MCF 10A (cell line): ENCODE results near the gene SCD5. TPM values are rescaled to one million over a fixed set of nuclear protein-coding genes. Genes with fewer than 3 reads are reported as not detected.

ENCODE experiments used
- BruUV-seq: library from RNA; stranded (reverse); fragments of 400-500 nt; replicated peaks from 2 replicates; lab custom pipeline; 2021; lab: Mats Ljungman, UMichigan
- CTCF ChIA-PET: fragments of 300-600 bp; sonication (Branson Sonifier 250); formaldehyde crosslinking; extraction: SDS; loops from one replicate; lab custom pipeline; 2021; ENCODE audit warnings: antibody characterized with exemption, inconsistent platforms; lab: Yijun Ruan, JAX
- POLR2A ChIA-PET: fragments of 300-600, 350-650 bp; sonication (Branson Sonifier 250); formaldehyde crosslinking; extraction: SDS; loops from one replicate; lab custom pipeline; 2020; ENCODE audit warnings: antibody characterized with exemption, inconsistent platforms; lab: Yijun Ruan, JAX
- DNase-seq: peaks from one replicate; pipeline ENCODE4 v3.0.0-alpha.2; 2018; ENCODE audit not compliant: unreplicated experiment
- H3K27ac Mint-ChIP-seq: one replicate; pipeline ENCODE4 v1.8.0; 2022; ENCODE audit warnings: mild to moderate bottlenecking, low read depth, mixed read lengths; ENCODE audit not compliant: unreplicated experiment
- H3K27me3 Mint-ChIP-seq: one replicate; pipeline ENCODE4 v1.8.0; 2022; ENCODE audit warnings: mixed read lengths; ENCODE audit not compliant: insufficient read depth, unreplicated experiment
- H3K36me3 Mint-ChIP-seq: one replicate; pipeline ENCODE4 v1.8.0; 2022; ENCODE audit warnings: mild to moderate bottlenecking, moderate library complexity, mixed read lengths; ENCODE audit not compliant: insufficient read depth, unreplicated experiment
- H3K4me1 Mint-ChIP-seq: one replicate; pipeline ENCODE4 v1.8.0; 2022; ENCODE audit warnings: mixed read lengths; ENCODE audit not compliant: insufficient read depth, unreplicated experiment
- H3K4me3 Mint-ChIP-seq: one replicate; pipeline ENCODE4 v1.8.0; 2022; ENCODE audit warnings: mild to moderate bottlenecking, moderate library complexity, mixed read lengths; ENCODE audit not compliant: unreplicated experiment
- H3K9me3 Mint-ChIP-seq: one replicate; pipeline ENCODE4 v1.8.0; 2022; ENCODE audit warnings: mixed read lengths; ENCODE audit not compliant: unreplicated experiment
- intact Hi-C: fragments of 100-400 bp; cut with micrococcal nuclease; formaldehyde crosslinking; loops from 2 replicates; pipeline ENCODE4 v1.14.1; 2022
- total RNA-seq: library from RNA; stranded (reverse); gene quantifications from 2 replicates; pipeline ENCODE4 v1.2.3, GENCODE V29; 2022
- TF ChIP-seq, protein P1 (sequence below): fragments of 200-600 bp; IDR thresholded peaks from one replicate; pipeline ENCODE4 v1.8.0; 2022; ENCODE audit warnings: antibody characterized with exemption, mild to moderate bottlenecking; ENCODE audit not compliant: unreplicated experiment

SCD5 gene
- total RNA-seq, 1 experiment from 2014 or later, result 3.6 TPM

DNA sequence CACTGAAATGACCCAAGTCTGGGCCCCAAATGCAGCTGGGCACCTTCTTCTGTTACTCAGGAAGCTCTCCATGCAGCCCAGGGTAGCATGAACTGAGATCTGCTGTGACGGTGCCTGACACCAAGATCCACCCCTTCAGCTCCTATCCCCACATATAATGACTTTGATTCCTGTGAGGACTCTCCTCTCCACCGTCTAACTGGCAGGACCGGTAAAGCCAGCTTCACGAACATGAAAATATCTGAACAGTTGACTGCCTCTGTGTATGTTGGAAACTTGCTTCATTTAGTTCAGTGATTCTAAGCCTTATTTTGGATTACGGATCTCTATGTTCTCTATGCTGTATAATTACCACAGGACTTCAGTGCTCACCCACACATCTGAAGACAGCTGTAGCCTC, 121.3 kb downstream of the SCD5 start:
- Mint-ChIP-seq H3K36me3 (peaks cover 5% of the 10 kb centered on the region), H3K27me3 (no peaks in the 10 kb centered on the region), H3K27ac (no peak overlapping the region), H3K9me3 (no peaks in the 10 kb centered on the region), H3K4me1 (no peaks in the 10 kb centered on the region), H3K4me3 (no peak overlapping the region)
- BruUV-seq, result no TSS peak
- no peak for DNase-seq
- CTCF ChIA-PET, result interaction anchor here (0.6 kb wide), 1 partner anchor 1487 kb away, joined by 3 read pairs; no protein-coding TSS in a partner anchor
- TF ChIP-seq, protein P1, sequence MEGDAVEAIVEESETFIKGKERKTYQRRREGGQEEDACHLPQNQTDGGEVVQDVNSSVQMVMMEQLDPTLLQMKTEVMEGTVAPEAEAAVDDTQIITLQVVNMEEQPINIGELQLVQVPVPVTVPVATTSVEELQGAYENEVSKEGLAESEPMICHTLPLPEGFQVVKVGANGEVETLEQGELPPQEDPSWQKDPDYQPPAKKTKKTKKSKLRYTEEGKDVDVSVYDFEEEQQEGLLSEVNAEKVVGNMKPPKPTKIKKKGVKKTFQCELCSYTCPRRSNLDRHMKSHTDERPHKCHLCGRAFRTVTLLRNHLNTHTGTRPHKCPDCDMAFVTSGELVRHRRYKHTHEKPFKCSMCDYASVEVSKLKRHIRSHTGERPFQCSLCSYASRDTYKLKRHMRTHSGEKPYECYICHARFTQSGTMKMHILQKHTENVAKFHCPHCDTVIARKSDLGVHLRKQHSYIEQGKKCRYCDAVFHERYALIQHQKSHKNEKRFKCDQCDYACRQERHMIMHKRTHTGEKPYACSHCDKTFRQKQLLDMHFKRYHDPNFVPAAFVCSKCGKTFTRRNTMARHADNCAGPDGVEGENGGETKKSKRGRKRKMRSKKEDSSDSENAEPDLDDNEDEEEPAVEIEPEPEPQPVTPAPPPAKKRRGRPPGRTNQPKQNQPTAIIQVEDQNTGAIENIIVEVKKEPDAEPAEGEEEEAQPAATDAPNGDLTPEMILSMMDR, result no peak
- POLR2A ChIA-PET, result no interaction called here
- intact Hi-C loops, result no loop called here

DNA sequence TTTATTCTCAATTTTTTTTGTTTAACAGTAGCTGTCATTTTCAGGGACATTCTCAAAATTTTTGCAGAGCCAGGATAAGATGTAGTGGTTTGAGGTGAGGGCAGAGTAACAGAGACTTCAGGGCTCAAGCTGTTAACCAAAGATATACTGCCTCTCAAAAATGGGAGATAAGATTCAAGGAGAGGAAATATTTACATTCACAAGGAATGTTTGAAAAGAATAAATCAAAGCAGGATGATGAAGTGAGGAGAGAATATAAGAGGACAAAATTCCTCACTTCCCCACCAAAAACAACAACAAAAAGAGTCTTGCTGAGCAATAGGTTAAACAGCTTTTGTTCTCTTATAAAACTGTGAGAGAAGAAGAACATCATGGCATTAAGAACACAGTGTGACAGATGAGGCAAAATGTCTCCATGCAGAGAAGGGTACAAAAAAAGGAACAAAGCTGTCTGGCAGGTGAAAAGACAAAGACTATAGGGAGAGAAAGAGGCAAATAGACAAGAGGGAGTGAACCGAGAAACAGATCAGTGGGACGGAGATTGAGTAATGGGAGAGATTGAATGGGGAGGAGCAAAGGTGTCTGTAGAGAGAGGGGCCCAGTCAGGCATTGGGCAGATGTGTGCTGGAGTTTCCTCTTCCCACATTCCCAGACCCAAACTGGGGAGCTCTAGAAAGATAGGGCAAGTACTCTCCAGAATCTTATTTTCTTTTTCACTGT, 130.7 kb downstream of the SCD5 start:
- TF ChIP-seq, protein P1, result no peak
- intact Hi-C loops, result no loop called here
- Mint-ChIP-seq H3K27ac (no peak overlapping the region), H3K27me3 (no peaks in the 10 kb centered on the region), H3K9me3 (no peaks in the 10 kb centered on the region), H3K36me3 (no peaks in the 10 kb centered on the region), H3K4me1 (no peaks in the 10 kb centered on the region), H3K4me3 (no peak overlapping the region)
- no peak for DNase-seq
- CTCF ChIA-PET, result interaction anchor here (0.7 to 1.3 kb wide), 2 partner anchors 107 to 638 kb away, joined by 3 to 6 read pairs; no protein-coding TSS in a partner anchor
- BruUV-seq, result no TSS peak
- POLR2A ChIA-PET, result interaction anchor here (0.6 kb wide), 1 partner anchor 169 kb away, joined by 3 read pairs; no protein-coding TSS in a partner anchor

DNA sequence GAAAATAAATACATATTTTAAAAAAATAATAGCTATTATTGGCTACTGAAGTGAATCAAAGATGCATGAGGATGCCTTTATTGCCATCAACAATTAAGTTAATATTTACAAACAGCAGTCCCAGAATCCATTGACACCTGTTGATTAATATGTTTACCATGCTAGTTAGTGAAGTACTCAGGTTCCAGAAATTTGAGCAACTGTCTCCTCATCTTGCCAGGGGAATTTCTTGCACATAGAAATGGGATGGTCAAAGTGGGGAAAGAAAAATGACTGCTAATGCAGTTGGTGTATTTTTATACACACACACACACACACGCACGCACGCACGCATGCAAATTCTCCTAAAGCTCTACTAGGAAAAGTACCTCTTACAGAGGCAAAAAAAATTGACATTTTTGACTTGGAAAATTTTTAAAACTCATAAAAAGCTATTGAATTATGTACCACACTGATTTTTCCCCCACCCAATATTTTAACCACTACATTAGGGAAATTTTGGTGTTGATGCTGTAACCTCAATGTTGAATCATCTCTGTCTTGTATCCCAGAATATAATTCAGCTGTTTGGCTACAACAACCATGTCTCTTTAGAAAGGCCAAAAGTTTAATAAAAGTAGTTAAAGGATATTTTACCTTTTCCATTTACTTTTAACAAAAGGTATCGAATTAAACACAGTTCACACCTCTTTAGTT, 131.5 kb downstream of the SCD5 start:
- no TSS peak for BruUV-seq
- intact Hi-C loops, result no loop called here
- DNase-seq, result no peak
- Mint-ChIP-seq H3K27me3 (no peaks in the 10 kb centered on the region), H3K9me3 (no peaks in the 10 kb centered on the region), H3K4me1 (no peaks in the 10 kb centered on the region), H3K27ac (no peak overlapping the region), H3K36me3 (no peaks in the 10 kb centered on the region), H3K4me3 (no peak overlapping the region)
- POLR2A ChIA-PET, result interaction anchor here (0.6 kb wide), 1 partner anchor 168 kb away, joined by 3 read pairs; no protein-coding TSS in a partner anchor
- TF ChIP-seq, protein P1, result no peak
- CTCF ChIA-PET, result interaction anchor here (0.5 to 1.3 kb wide), 4 partner anchors 41 to 639 kb away, joined by 3 to 6 read pairs (median 3); no protein-coding TSS in a partner anchor
